Activated CD8-positive, alpha-beta memory T cell treated with anti-CD3 and anti-CD28 coated beads, Interleukin-2, amount 10 ng/mL, durations not matched to agents 7 days and 5 days (primary cell): ENCODE results near the gene HAPLN2. TPM values are rescaled to one million over a fixed set of nuclear protein-coding genes. Genes with fewer than 3 reads are reported as not detected.
"Not testable (repeated sequence)": the region's sequence is repeated elsewhere in the genome, so short reads cannot be mapped to it uniquely, and the experiment has no call there.

ENCODE experiments used
- ATAC-seq: fragments of 150-1000 bp; cut with Tn5 transposase; one replicate; pipeline ENCODE4 v1.10.0; 2021; ENCODE audit warnings: moderate library complexity
- CTCF ChIA-PET: fragments of 350-600 bp; sonication (Branson Sonifier 250); formaldehyde crosslinking; loops from one replicate; lab custom pipeline; 2021; ENCODE audit warnings: antibody characterized with exemption; lab: Charles Lee
- DNase-seq: peaks from one replicate; pipeline ENCODE4 v3.0.0-alpha.2; 2020
- H3K27ac Mint-ChIP-seq: one replicate; pipeline ENCODE4 v1.8.0; 2021; ENCODE audit warnings: mild to moderate bottlenecking, mixed read lengths
- H3K27me3 Mint-ChIP-seq: one replicate; pipeline ENCODE4 v1.8.0; 2021; ENCODE audit warnings: mixed read lengths
- H3K36me3 Mint-ChIP-seq: one replicate; pipeline ENCODE4 v1.8.0; 2021; ENCODE audit warnings: mild to moderate bottlenecking, mixed read lengths
- H3K4me1 Mint-ChIP-seq: one replicate; pipeline ENCODE4 v1.8.0; 2021; ENCODE audit warnings: mixed read lengths
- H3K4me3 Mint-ChIP-seq: one replicate; pipeline ENCODE4 v1.8.0; 2021; ENCODE audit warnings: mild to moderate bottlenecking, moderate library complexity, mixed read lengths
- H3K9me3 Mint-ChIP-seq: one replicate; pipeline ENCODE4 v1.8.0; 2022; ENCODE audit warnings: low read depth, mixed read lengths
- total RNA-seq, 2 experiments: library from RNA; stranded (reverse); gene quantifications; one replicate each; pipeline ENCODE4 v1.2.3, GENCODE V29; 2021

The HAPLN2 gene
- total RNA-seq, 2 experiments from 2014 or later, result not detected

- ATAC-seq, result peak; percentile 82
- CTCF ChIA-PET, result interaction anchor here (0.9 to 5.7 kb wide), 33 partner anchors 10 to 230 kb away, joined by 3 to 60 read pairs (median 6); partner anchors contain the start of genes NAXE, NES and TTC24
- no peak overlapping the region for H3K4me3 Mint-ChIP-seq
- H3K4me1 Mint-ChIP-seq, result peaks cover 11% of the 10 kb centered on the region
- no peak overlapping the region for H3K27ac Mint-ChIP-seq
- peaks cover 24% of the 10 kb centered on the region for H3K27me3 Mint-ChIP-seq
- no peaks in the 10 kb centered on the region for H3K36me3 Mint-ChIP-seq
- DNase-seq, result peak; percentile 74
- no peaks in the 10 kb centered on the region for H3K9me3 Mint-ChIP-seq
Measured at GRCh38 chr1:156608981-156609380, 10.2 kb upstream of the HAPLN2 start.

- not testable (repeated sequence) for H3K27ac Mint-ChIP-seq, ATAC-seq, DNase-seq, H3K36me3 Mint-ChIP-seq, H3K9me3 Mint-ChIP-seq, H3K4me3 Mint-ChIP-seq
- H3K27me3 Mint-ChIP-seq, result peaks cover 33% of the 10 kb centered on the region
- CTCF ChIA-PET, result interaction anchor here (2.4 to 6.9 kb wide), 4 partner anchors 15 to 224 kb away, joined by 9 to 73 read pairs (median 38); no protein-coding TSS in a partner anchor
- peaks cover 11% of the 10 kb centered on the region for H3K4me1 Mint-ChIP-seq
Measured at GRCh38 chr1:156610072-156610471, 9.1 kb upstream of the HAPLN2 start.

GRCh38 chr1:156612666-156613065 is 6.5 kb upstream of the HAPLN2 start:
- CTCF ChIA-PET, result interaction anchor here (1.1 to 6.9 kb wide), 10 partner anchors 9 to 235 kb away, joined by 3 to 73 read pairs (median 8); no protein-coding TSS in a partner anchor
- Mint-ChIP-seq H3K4me3 (no peak overlapping the region), H3K36me3 (no peaks in the 10 kb centered on the region), H3K4me1 (peaks cover 7% of the 10 kb centered on the region), H3K27me3 (peaks cover 45% of the 10 kb centered on the region), H3K27ac (no peak overlapping the region), H3K9me3 (no peaks in the 10 kb centered on the region)
- DNase-seq (no peak), ATAC-seq (no peak)

GRCh38 chr1:156615946-156616345 is 3.3 kb upstream of the HAPLN2 start:
- H3K27ac Mint-ChIP-seq, result no peak overlapping the region
- CTCF ChIA-PET, result interaction anchor here (6.9 kb wide), 1 partner anchor 9 kb away, joined by 73 read pairs; no protein-coding TSS in a partner anchor
- H3K4me1 Mint-ChIP-seq, result no peaks in the 10 kb centered on the region
- H3K36me3 Mint-ChIP-seq, result no peaks in the 10 kb centered on the region
- no peak overlapping the region for H3K4me3 Mint-ChIP-seq
- ATAC-seq, result no peak
- no peaks in the 10 kb centered on the region for H3K9me3 Mint-ChIP-seq
- H3K27me3 Mint-ChIP-seq, result peaks cover 64% of the 10 kb centered on the region
- no peak for DNase-seq

- H3K4me3 Mint-ChIP-seq, result no peak overlapping the region
- no peaks in the 10 kb centered on the region for H3K36me3 Mint-ChIP-seq
- H3K9me3 Mint-ChIP-seq, result no peaks in the 10 kb centered on the region
- DNase-seq (no peak), ATAC-seq (no peak)
- H3K27ac Mint-ChIP-seq, result no peak overlapping the region
- CTCF ChIA-PET, result interaction anchor here (0.7 to 6.9 kb wide), 6 partner anchors 9 to 311 kb away, joined by 3 to 73 read pairs (median 6); no protein-coding TSS in a partner anchor
- H3K27me3 Mint-ChIP-seq, result peaks cover 64% of the 10 kb centered on the region
- no peaks in the 10 kb centered on the region for H3K4me1 Mint-ChIP-seq
Measured at GRCh38 chr1:156616463-156616862, 2.8 kb upstream of the HAPLN2 start.

- H3K4me3 Mint-ChIP-seq, result no peak overlapping the region
Measured at GRCh38 chr1:156619582-156619955, 354 bp downstream of the HAPLN2 start.

GRCh38 chr1:156622581-156623297 is 3.5 kb downstream of the HAPLN2 start:
- ATAC-seq (no peak), DNase-seq (no peak)
- H3K9me3 Mint-ChIP-seq, result no peaks in the 10 kb centered on the region
- H3K27ac Mint-ChIP-seq, result no peak overlapping the region
- H3K36me3 Mint-ChIP-seq, result no peaks in the 10 kb centered on the region
- CTCF ChIA-PET, result interaction anchor here (0.9 to 15.7 kb wide), 10 partner anchors 10 to 177 kb away, joined by 3 to 344 read pairs (median 12); partner anchors contain the start of genes BCAN and NES
- peaks cover 8% of the 10 kb centered on the region for H3K4me1 Mint-ChIP-seq
- peaks cover 70% of the 10 kb centered on the region for H3K27me3 Mint-ChIP-seq
- no peak overlapping the region for H3K4me3 Mint-ChIP-seq

More at GRCh38 chr1:156619582-156619955, 354 bp downstream of the HAPLN2 start:
- no peak overlapping the region for H3K27ac Mint-ChIP-seq
- DNase-seq, result no peak
- H3K4me1 Mint-ChIP-seq, result peaks cover 2% of the 10 kb centered on the region
- ATAC-seq, result no peak
- no peaks in the 10 kb centered on the region for H3K9me3 Mint-ChIP-seq
- H3K27me3 Mint-ChIP-seq, result peaks cover 62% of the 10 kb centered on the region
- no peaks in the 10 kb centered on the region for H3K36me3 Mint-ChIP-seq
- CTCF ChIA-PET, result interaction anchor here (0.7 to 15.7 kb wide), 16 partner anchors 11 to 234 kb away, joined by 3 to 344 read pairs (median 4); partner anchors contain the start of gene BCAN

GRCh38 chr1:156623946-156624813 is 5.0 kb downstream of the HAPLN2 start:
- H3K4me3 Mint-ChIP-seq, result no peak overlapping the region
- H3K27ac Mint-ChIP-seq, result no peak overlapping the region
- no peaks in the 10 kb centered on the region for H3K9me3 Mint-ChIP-seq
- ATAC-seq (peak; percentile 67), DNase-seq (peak; percentile 61)
- H3K4me1 Mint-ChIP-seq, result peaks cover 8% of the 10 kb centered on the region
- peaks cover 73% of the 10 kb centered on the region for H3K27me3 Mint-ChIP-seq
- H3K36me3 Mint-ChIP-seq, result no peaks in the 10 kb centered on the region
- CTCF ChIA-PET, result interaction anchor here (0.6 to 15.7 kb wide), 33 partner anchors 11 to 304 kb away, joined by 3 to 344 read pairs (median 5); partner anchors contain the start of genes BCAN, GPATCH4 and NES

GRCh38 chr1:156624814-156625435 is 5.7 kb downstream of the HAPLN2 start:
- no peak overlapping the region for H3K27ac Mint-ChIP-seq
- peaks cover 71% of the 10 kb centered on the region for H3K27me3 Mint-ChIP-seq
- H3K36me3 Mint-ChIP-seq, result no peaks in the 10 kb centered on the region
- no peak overlapping the region for H3K4me3 Mint-ChIP-seq
- CTCF ChIA-PET, result interaction anchor here (0.8 to 15.7 kb wide), 32 partner anchors 12 to 303 kb away, joined by 3 to 344 read pairs (median 5); partner anchors contain the start of genes BCAN, GPATCH4 and NES
- no peaks in the 10 kb centered on the region for H3K9me3 Mint-ChIP-seq
- ATAC-seq (no peak), DNase-seq (no peak)
- peaks cover 8% of the 10 kb centered on the region for H3K4me1 Mint-ChIP-seq

- peak; percentile 64 for ATAC-seq
- CTCF ChIA-PET, result interaction anchor here (1.0 to 15.7 kb wide), 10 partner anchors 13 to 202 kb away, joined by 3 to 344 read pairs (median 18); partner anchors contain the start of genes BCAN, GPATCH4 and NES
- H3K4me1 Mint-ChIP-seq, result peaks cover 8% of the 10 kb centered on the region
- H3K4me3 Mint-ChIP-seq, result no peak overlapping the region
- H3K27ac Mint-ChIP-seq, result no peak overlapping the region
- peak; percentile 64 for DNase-seq
- no peaks in the 10 kb centered on the region for H3K9me3 Mint-ChIP-seq
- H3K36me3 Mint-ChIP-seq, result no peaks in the 10 kb centered on the region
- H3K27me3 Mint-ChIP-seq, result peaks cover 68% of the 10 kb centered on the region
Measured at GRCh38 chr1:156625436-156626078, 6.3 kb downstream of the HAPLN2 start.

GRCh38 chr1:156626079-156626438 is 6.8 kb downstream of the HAPLN2 start:
- CTCF ChIA-PET, result interaction anchor here (0.7 to 15.7 kb wide), 13 partner anchors 13 to 240 kb away, joined by 3 to 344 read pairs (median 18); partner anchors contain the start of genes BCAN, GPATCH4 and NES
- peaks cover 8% of the 10 kb centered on the region for H3K4me1 Mint-ChIP-seq
- no peak for DNase-seq
- no peaks in the 10 kb centered on the region for H3K9me3 Mint-ChIP-seq
- H3K4me3 Mint-ChIP-seq, result no peak overlapping the region
- H3K27ac Mint-ChIP-seq, result no peak overlapping the region
- ATAC-seq, result no peak
- H3K27me3 Mint-ChIP-seq, result peaks cover 70% of the 10 kb centered on the region
- H3K36me3 Mint-ChIP-seq, result no peaks in the 10 kb centered on the region

GRCh38 chr1:156627313-156627880 is 8.2 kb downstream of the HAPLN2 start:
- Mint-ChIP-seq H3K27me3 (peaks cover 72% of the 10 kb centered on the region), H3K4me1 (peaks cover 8% of the 10 kb centered on the region)

More at GRCh38 chr1:156627313-156627880, 8.2 kb downstream of the HAPLN2 start:
- Mint-ChIP-seq H3K27ac (no peak overlapping the region), H3K36me3 (no peaks in the 10 kb centered on the region), H3K4me3 (no peak overlapping the region), H3K9me3 (no peaks in the 10 kb centered on the region)
- CTCF ChIA-PET, result interaction anchor here (0.7 to 15.7 kb wide), 26 partner anchors 10 to 243 kb away, joined by 3 to 344 read pairs (median 4); partner anchors contain the start of genes BCAN, GPATCH4 and NES
- peak; percentile 61 for DNase-seq
- ATAC-seq, result peak; percentile 29
